ENCODE data around the gene BHLHA15. TPM values are rescaled to one million over a fixed set of nuclear protein-coding genes. Genes with fewer than 3 reads are reported as not detected.

The BHLHA15 gene
- polyA plus RNA-seq, 3 donors, result not detected

GRCh38 chr7:98180751-98181150 is 30.5 kb upstream of the BHLHA15 start:
- no peak overlapping the region for H3K4me2 ChIP-seq (replicated peaks; ENCODE audit: extremely low read depth, low read length, poor library complexity, severe bottlenecking)
- Mint-ChIP-seq H3K4me1 (peaks cover 17% of the 10 kb centered on the region), H3K36me3 (peaks cover 23 to 47% of the 10 kb centered on the region in 2 donors), H3K9me3 (peaks cover 0 to 3% (median 0%) of the 10 kb centered on the region in 7 donors), H3K27me3 (ENCODE audit: low read depth in 3 of 3) (peaks cover 3 to 13% (median 5%) of the 10 kb centered on the region in 3 donors), H3K4me3 (no peak overlapping the region), H3K27ac (no peak overlapping the region)
- no peak for DNase-seq
- 100% methylated on average over 8 of the region's 8 CpGs for WGBS (ENCODE audit: insufficient coverage)
- no peaks in the 10 kb centered on the region for H3K79me2 ChIP-seq (ENCODE audit: insufficient read depth, low read length)
- no peak overlapping the region for H3K4me3 ChIP-seq (replicated peaks in 1 of 3; ENCODE audit: low read depth in 2 of 3, low read length in 3 of 3)
- H3K27me3 ChIP-seq (ENCODE audit: control insufficient read depth in 2 of 2, insufficient read depth in 2 of 2, low read length in 2 of 2), result peaks cover 0 to 4% of the 10 kb centered on the region in 2 donors
- H3K9me3 ChIP-seq (replicated peaks in 1 of 2; ENCODE audit: control insufficient read depth in 1 of 2, insufficient read depth in 1 of 2, low read length in 2 of 2), result no peaks in the 10 kb centered on the region
- H4K20me1 ChIP-seq (ENCODE audit: insufficient read depth, low read length), result peaks cover 18% of the 10 kb centered on the region
- H3K36me3 ChIP-seq (replicated peaks in 1 of 2; ENCODE audit: control insufficient read depth in 1 of 2, insufficient read depth in 2 of 2, low read length in 2 of 2), result peaks cover 0 to 38% of the 10 kb centered on the region in 2 donors
- H3K4me1 ChIP-seq (ENCODE audit: control insufficient read depth in 1 of 2, insufficient read depth in 2 of 2, low read length in 2 of 2), result peaks cover 6 to 12% of the 10 kb centered on the region in 2 donors
- H3K27ac ChIP-seq (ENCODE audit: low read depth in 1 of 2, low read length in 2 of 2), result no peak overlapping the region
- TF ChIP-seq CTCF (IDR thresholded peaks at IDR 0.05), result no peak
- no peak overlapping the region for H3K9ac ChIP-seq (ENCODE audit: insufficient read depth, low read length, poor library complexity, severe bottlenecking)
- no peak overlapping the region for H2AFZ ChIP-seq (ENCODE audit: insufficient read depth, low read depth, low read length, poor library complexity, severe bottlenecking)
- intact Hi-C loops (cut with micrococcal nuclease), result no loop called here

DNA sequence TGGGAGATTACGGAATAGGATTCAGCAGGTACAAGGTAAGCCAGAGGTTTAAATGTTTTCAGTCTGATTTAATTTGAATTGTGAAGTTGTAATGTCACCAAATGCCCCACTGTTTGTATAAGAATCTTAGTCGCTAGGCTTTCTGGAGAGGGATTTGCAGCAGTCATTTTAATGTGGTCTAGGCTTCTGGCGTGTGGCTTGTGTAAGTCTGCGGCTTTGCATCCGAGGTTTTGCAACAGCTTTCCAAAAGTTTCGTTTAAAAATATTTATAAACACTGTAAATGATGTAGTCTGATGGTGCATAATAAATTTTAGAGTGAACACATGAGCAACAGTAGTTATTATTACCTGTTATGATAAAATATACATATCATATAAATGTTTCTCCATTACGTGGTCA is 26.1 kb upstream of the BHLHA15 start:
- DNase-seq, result no peak
- Mint-ChIP-seq H3K27ac (no peak overlapping the region), H3K36me3 (peaks cover 34 to 45% of the 10 kb centered on the region in 2 donors), H3K27me3 (ENCODE audit: low read depth in 3 of 3) (peaks cover 5 to 13% (median 8%) of the 10 kb centered on the region in 3 donors), H3K9me3 (peaks cover 4 to 15% (median 13%) of the 10 kb centered on the region in 7 donors), H3K4me1 (peaks cover 35% of the 10 kb centered on the region), H3K4me3 (no peak overlapping the region)
- Histone ChIP-seq H3K27me3 (ENCODE audit: control insufficient read depth in 2 of 2, insufficient read depth in 2 of 2, low read length in 2 of 2) (peaks cover 0 to 4% of the 10 kb centered on the region in 2 donors), H4K20me1 (ENCODE audit: insufficient read depth, low read length) (peaks cover 3% of the 10 kb centered on the region), H3K9ac (ENCODE audit: insufficient read depth, low read length, poor library complexity, severe bottlenecking) (no peak overlapping the region), H3K4me2 (replicated peaks; ENCODE audit: extremely low read depth, low read length, poor library complexity, severe bottlenecking) (no peak overlapping the region), H3K79me2 (ENCODE audit: insufficient read depth, low read length) (no peaks in the 10 kb centered on the region), H3K9me3 (replicated peaks in 1 of 2; ENCODE audit: control insufficient read depth in 1 of 2, insufficient read depth in 1 of 2, low read length in 2 of 2) (peaks cover 9 to 11% of the 10 kb centered on the region in 2 donors), H3K4me3 (replicated peaks in 1 of 3; ENCODE audit: low read depth in 2 of 3, low read length in 3 of 3) (no peak overlapping the region), H3K36me3 (replicated peaks in 1 of 2; ENCODE audit: control insufficient read depth in 1 of 2, insufficient read depth in 2 of 2, low read length in 2 of 2) (peaks cover 0 to 14% of the 10 kb centered on the region in 2 donors), H3K4me1 (ENCODE audit: control insufficient read depth in 1 of 2, insufficient read depth in 2 of 2, low read length in 2 of 2) (peaks cover 18 to 30% of the 10 kb centered on the region in 2 donors), H2AFZ (ENCODE audit: insufficient read depth, low read depth, low read length, poor library complexity, severe bottlenecking) (no peak overlapping the region), H3K27ac (ENCODE audit: low read depth in 1 of 2, low read length in 2 of 2) (no peak overlapping the region)
- no peak for TF ChIP-seq CTCF (IDR thresholded peaks at IDR 0.05)
- intact Hi-C loops (cut with micrococcal nuclease), result no loop called here
- 80% methylated on average over 2 of the region's 7 CpGs for WGBS (ENCODE audit: insufficient coverage)
